Subcutaneous adipose tissue (tissue), 4 donors: Measurements from ENCODE around the gene EPYC. TPM values are rescaled to one million over a fixed set of nuclear protein-coding genes. Genes with fewer than 3 reads are reported as not detected.

ENCODE experiments used
- total RNA-seq, 4 donors: library from RNA; depleted of rRNA; stranded (reverse); fragments of >200 nt; gene quantifications; one replicate each; pipeline ENCODE4 v1.1.0, GENCODE V29; 2016
- TF ChIP-seq, protein P1 (sequence below): fragments of 450-650 bp; IDR thresholded peaks from one replicate; pipeline ENCODE4 v1.5.1; 2016; ENCODE audit warnings: low read depth, mild to moderate bottlenecking, control low read depth, antibody characterized with exemption, moderate library complexity

Gene EPYC
- total RNA-seq, 4 donors from 2014 or later: not detected

DNA sequence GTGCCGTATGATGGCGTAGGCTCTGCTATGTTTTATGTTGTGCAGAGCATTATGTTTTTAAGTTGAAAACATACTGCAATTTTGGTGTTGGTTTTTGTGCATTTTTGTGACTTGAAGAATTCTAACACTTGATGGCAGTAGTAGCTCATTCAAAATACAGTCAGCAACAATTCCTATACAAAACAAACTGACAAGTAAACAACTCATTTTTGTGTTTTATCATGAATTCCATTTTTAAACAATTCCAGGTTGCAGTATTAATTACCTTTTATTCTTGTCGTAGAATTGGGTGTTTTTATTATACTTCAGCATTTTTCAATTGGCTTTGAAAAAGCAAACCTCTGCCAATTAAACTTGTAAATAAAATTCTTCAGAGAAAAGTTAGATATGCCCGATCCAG is 45.7 kb downstream of the EPYC start:
- TF ChIP-seq, protein P1, sequence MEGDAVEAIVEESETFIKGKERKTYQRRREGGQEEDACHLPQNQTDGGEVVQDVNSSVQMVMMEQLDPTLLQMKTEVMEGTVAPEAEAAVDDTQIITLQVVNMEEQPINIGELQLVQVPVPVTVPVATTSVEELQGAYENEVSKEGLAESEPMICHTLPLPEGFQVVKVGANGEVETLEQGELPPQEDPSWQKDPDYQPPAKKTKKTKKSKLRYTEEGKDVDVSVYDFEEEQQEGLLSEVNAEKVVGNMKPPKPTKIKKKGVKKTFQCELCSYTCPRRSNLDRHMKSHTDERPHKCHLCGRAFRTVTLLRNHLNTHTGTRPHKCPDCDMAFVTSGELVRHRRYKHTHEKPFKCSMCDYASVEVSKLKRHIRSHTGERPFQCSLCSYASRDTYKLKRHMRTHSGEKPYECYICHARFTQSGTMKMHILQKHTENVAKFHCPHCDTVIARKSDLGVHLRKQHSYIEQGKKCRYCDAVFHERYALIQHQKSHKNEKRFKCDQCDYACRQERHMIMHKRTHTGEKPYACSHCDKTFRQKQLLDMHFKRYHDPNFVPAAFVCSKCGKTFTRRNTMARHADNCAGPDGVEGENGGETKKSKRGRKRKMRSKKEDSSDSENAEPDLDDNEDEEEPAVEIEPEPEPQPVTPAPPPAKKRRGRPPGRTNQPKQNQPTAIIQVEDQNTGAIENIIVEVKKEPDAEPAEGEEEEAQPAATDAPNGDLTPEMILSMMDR: no peak

DNA sequence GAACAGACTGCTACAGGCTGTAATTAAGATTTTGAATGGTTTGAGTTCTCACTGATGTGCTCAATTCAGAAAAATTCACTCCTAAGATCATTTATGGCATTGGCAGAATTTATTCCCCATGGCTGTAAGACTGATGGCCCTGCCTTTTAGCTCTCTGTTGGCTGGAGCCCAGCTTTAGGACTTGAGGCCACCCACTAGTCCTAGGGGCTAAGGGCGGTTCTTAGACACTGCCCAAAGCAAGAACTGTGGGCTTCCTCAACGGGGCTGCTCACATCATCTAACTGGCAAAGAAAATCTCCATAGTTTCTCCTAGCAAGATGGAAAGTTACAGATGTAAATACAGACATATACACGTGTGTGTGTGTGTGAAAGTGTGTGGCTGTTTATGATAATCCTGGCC is 46.4 kb downstream of the EPYC start:
- TF ChIP-seq, protein P1: no peak

DNA sequence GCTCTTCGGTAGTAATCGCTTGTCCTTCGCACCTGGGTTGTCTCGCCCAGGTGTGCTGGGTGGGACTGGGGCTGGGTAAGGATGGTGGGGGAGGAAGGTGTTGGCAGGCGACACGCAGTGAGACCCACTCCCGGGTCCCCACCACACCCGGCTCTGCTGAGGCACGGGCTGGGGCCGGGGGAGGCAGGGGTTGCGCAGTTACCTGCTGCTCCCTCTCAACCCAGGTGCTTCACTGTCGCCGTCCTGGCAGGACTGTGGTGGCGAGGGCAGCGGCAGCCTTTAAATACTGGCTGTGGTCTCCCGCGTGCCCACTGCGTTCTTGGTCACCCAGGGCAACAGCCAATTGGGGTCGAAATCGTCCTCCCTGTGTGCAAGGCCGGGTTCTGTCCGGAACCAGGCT is 49.9 kb downstream of the EPYC start, which contains the start of gene CCER1:
TSS of gene CCER1 (minus strand) at position 256 of the 400 bp plus-strand sequence. CDS start 434 bp downstream, outside the sequence.
- TF ChIP-seq, protein P1: no peak

DNA sequence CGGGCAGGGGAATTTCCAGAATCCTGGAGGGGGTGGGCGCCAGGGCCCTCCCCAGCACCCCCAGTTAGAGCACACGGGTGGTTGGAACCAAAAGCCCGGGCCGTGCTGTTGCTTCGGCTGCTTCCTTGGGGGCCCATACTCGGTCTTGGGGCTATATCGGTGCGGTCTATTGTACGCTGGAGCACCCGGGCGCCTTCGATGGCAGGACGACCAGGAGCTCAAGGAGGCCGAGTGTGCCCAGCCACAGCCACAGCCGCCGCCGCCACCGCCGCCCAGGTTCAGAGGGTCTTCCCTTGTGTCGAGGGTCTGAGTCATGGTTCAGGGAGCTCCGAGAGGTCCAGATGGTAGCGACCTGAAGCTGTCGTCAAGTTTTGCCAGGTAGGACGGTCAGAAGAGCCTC is 50.3 kb downstream of the EPYC start:
- TF ChIP-seq, protein P1: no peak

DNA sequence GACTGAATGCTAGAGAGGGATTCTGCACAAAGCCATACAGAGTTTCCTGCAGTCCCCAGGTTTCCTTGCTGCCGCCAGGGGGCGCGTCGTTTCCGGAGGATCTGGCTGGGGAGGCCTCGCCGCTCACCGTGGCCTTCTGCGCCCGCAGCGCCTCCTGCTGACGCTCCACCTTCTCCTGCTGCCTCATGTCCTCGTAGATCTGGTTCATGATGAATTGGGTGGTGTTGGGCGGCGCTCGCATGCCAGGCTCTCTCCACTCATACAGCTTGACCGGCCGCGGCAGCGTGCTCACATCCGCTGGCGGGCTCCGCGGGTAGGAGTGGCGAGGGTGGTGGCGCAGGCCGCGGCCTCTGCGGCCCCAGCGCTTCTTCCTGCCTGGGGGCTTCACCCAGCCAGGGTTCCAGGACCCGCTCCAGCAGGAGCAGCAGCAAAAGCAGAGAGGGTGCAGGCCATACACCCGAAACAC is 50.8 kb downstream of the EPYC start:
- TF ChIP-seq, protein P1: no peak

DNA sequence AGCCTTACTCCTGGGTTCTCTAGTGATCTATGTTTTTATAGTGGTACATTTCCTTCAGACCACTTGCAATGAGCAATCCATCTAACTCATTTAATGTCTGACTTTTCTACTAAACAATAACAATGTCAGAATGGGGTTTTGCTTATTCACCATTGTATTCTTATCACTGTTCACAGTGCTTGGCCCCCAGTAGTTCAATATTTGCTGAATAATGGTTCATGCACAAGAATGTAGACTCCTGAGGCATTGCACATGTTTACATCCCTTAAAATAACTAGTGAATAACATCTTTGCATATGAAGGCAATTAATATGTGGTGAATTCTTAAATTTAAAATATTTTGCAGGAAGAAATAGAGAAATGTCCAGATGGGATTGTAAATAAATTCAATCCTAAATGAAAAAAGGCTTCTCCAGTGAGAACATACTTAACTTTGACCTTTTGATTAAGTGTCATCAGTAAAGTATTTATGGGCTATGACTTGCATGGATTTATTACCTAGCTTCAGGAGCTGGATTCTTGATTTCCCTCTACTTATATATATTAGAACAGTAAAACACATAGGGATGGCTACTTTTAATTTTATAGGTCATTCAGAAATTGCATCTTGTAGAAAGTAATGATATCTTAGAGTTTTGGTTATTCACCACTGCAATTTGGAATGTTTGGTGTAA is 53.2 kb downstream of the EPYC start:
- TF ChIP-seq, protein P1: no peak

DNA sequence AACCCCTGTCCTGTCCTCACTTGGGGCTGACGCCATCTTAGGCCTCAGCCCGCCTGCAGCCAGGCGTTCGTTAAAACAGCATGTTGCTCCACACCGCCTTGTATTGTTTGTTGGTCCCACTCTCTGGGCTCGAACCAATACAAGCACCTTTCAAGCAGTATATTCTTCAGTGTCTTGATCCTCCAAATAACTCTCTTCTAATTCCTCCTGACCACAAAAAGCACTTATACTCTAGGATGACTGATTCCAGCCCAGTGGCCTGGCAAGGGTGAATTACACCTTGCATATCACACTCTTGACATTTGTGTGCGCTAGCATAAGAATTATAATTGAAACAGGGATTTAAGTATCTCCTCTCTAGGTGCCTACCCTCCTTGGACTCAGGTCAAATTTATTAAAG is 56.9 kb downstream of the EPYC start:
- TF ChIP-seq, protein P1: no peak
